CD14-positive monocyte (primary cell): ENCODE data around the gene ADGRG6. TPM values are rescaled to one million over a fixed set of nuclear protein-coding genes. Genes with fewer than 3 reads are reported as not detected.

ENCODE experiments used
- DNase-seq, 3 donors: peaks; one replicate each; pipeline ENCODE4 v3.0.0-alpha.2; 2011 to 2022
- H2AFZ ChIP-seq: 2 replicates; pipeline ENCODE4 v1.6.0; 2012; ENCODE audit warnings: mild to moderate bottlenecking, low read depth, low read length, inconsistent platforms; ENCODE audit not compliant: insufficient read depth, poor library complexity, severe bottlenecking
- H3K27ac ChIP-seq, 2 donors: 1 replicate in 1 of 2; 2 replicates in 1 of 2; pipeline ENCODE4 v1.5.1; 2012 to 2013; ENCODE audit warnings: low read length in 2 of 2, control low read depth in 1 of 2, inconsistent platforms in 1 of 2, low read depth in 1 of 2, mild to moderate bottlenecking in 1 of 2
- H3K27me3 ChIP-seq, 2 donors: one replicate each; pipeline versions ENCODE4 v1.6.0 to v1.6.1; 2011 to 2013; ENCODE audit warnings: low read length in 2 of 2; ENCODE audit not compliant: control insufficient read depth in 2 of 2, insufficient read depth in 2 of 2
- H3K36me3 ChIP-seq, 2 donors: replicated peaks in 1 of 2; 1 replicate in 1 of 2; 2 replicates in 1 of 2; pipeline versions ENCODE4 v1.5.1 to v1.6.1; 2012 to 2013; ENCODE audit warnings: low read length in 2 of 2, control low read depth in 1 of 2, inconsistent platforms in 1 of 2, mild to moderate bottlenecking in 1 of 2; ENCODE audit not compliant: insufficient read depth in 2 of 2, control insufficient read depth in 1 of 2
- H3K4me1 ChIP-seq, 2 donors: 1 replicate in 1 of 2; 2 replicates in 1 of 2; pipeline versions ENCODE4 v1.5.1 to v1.6.1; 2012 to 2013; ENCODE audit warnings: low read length in 2 of 2, control low read depth in 1 of 2, inconsistent platforms in 1 of 2, mild to moderate bottlenecking in 1 of 2, moderate library complexity in 1 of 2; ENCODE audit not compliant: insufficient read depth in 2 of 2, control insufficient read depth in 1 of 2
- H3K4me2 ChIP-seq: replicated peaks from 2 replicates; pipeline ENCODE3; 2012; ENCODE audit warnings: low read length, moderate library complexity, mild to moderate bottlenecking; ENCODE audit not compliant: poor library complexity, severe bottlenecking; ENCODE audit errors: extremely low read depth
- H3K4me3 ChIP-seq, 3 experiments: fragments of 200-600 bp in 1 of 3; sonication (generic) in 1 of 3; replicated peaks in 1 of 3; 1 replicate in 2 of 3; 2 replicates in 1 of 3; pipeline ENCODE4 v1.5.1; 2011 to 2013; ENCODE audit warnings: low read length in 3 of 3, mild to moderate bottlenecking in 3 of 3, control low read depth in 2 of 3, low read depth in 2 of 3, inconsistent platforms in 1 of 3, moderate library complexity in 1 of 3
- H3K79me2 ChIP-seq: 2 replicates; pipeline ENCODE4 v1.6.0; 2012; ENCODE audit warnings: mild to moderate bottlenecking, control low read depth, inconsistent platforms, low read length, moderate library complexity; ENCODE audit not compliant: insufficient read depth
- H3K9ac ChIP-seq: 2 replicates; pipeline ENCODE4 v1.6.0; 2017; ENCODE audit warnings: low read length, mild to moderate bottlenecking; ENCODE audit not compliant: insufficient read depth, poor library complexity, severe bottlenecking
- H3K9me3 ChIP-seq, 2 donors: replicated peaks in 1 of 2; 1 replicate in 1 of 2; 2 replicates in 1 of 2; pipeline versions ENCODE4 v1.5.1 to v1.6.1; 2012 to 2013; ENCODE audit warnings: low read length in 2 of 2, control low read depth in 1 of 2; ENCODE audit not compliant: control insufficient read depth in 1 of 2, insufficient read depth in 1 of 2
- H4K20me1 ChIP-seq: 2 replicates; pipeline ENCODE4 v1.6.0; 2012; ENCODE audit warnings: mild to moderate bottlenecking, low read length, control low read depth, moderate library complexity; ENCODE audit not compliant: insufficient read depth
- H3K27ac Mint-ChIP-seq, 7 donors: one replicate each; pipeline ENCODE4 v1.8.0; 2020; ENCODE audit warnings: mild to moderate bottlenecking in 7 of 7, mixed read lengths in 7 of 7, moderate library complexity in 6 of 7, inconsistent platforms in 2 of 7
- H3K27me3 Mint-ChIP-seq, 3 donors: one replicate each; pipeline ENCODE4 v1.8.0; 2021 to 2022; ENCODE audit warnings: low read depth in 3 of 3, mild to moderate bottlenecking in 3 of 3, mixed read lengths in 3 of 3, moderate library complexity in 3 of 3, inconsistent platforms in 1 of 3
- H3K36me3 Mint-ChIP-seq, 2 donors: one replicate each; pipeline ENCODE4 v1.8.0; 2020; ENCODE audit warnings: mixed read lengths in 2 of 2, inconsistent platforms in 1 of 2, mild to moderate bottlenecking in 1 of 2
- H3K4me1 Mint-ChIP-seq: one replicate; pipeline ENCODE4 v1.8.0; 2020; ENCODE audit warnings: mild to moderate bottlenecking, mixed read lengths
- H3K4me3 Mint-ChIP-seq, 2 donors: one replicate each; pipeline ENCODE4 v1.8.0; 2020; ENCODE audit warnings: mild to moderate bottlenecking in 2 of 2, mixed read lengths in 2 of 2, moderate library complexity in 1 of 2
- H3K9me3 Mint-ChIP-seq, 7 donors: one replicate each; pipeline ENCODE4 v1.8.0; 2020 to 2022; ENCODE audit warnings: mixed read lengths in 7 of 7, mild to moderate bottlenecking in 6 of 7, moderate library complexity in 6 of 7, inconsistent platforms in 2 of 7
- CTCF ChIP-seq: fragments of 200-600 bp; IDR thresholded peaks from one replicate; pipeline ENCODE4 v1.8.0; 2022; ENCODE audit warnings: antibody characterized with exemption, mild to moderate bottlenecking
- WGBS: methylation state at CpG from one replicate; pipeline ENCODE4 v1.1.5; 2013; ENCODE audit warnings: missing lambda C conversion rate; ENCODE audit not compliant: insufficient coverage; 5-methylcytosine and 5-hydroxymethylcytosine counted together
- intact Hi-C, 2 donors: fragments of 100-400 bp; cut with micrococcal nuclease; formaldehyde crosslinking; loops; one replicate each; pipeline versions ENCODE4 v1.15.0 to v1.15.1; 2023
- polyA plus RNA-seq, 3 donors: library from polyadenylated mRNA; depleted of rRNA in 1 of 3; unstranded in 2 of 3; stranded (reverse) in 1 of 3; fragments of 300-500 nt in 2 of 3; fragments of >200 nt in 1 of 3; fragmentation: Illumina TruSeq in 2 of 3; gene quantifications; 1 replicate in 2 of 3; 2 replicates in 1 of 3; pipeline ENCODE4 v1.2.3, GENCODE V29; 2012 to 2021

ADGRG6 gene
- polyA plus RNA-seq, 3 donors: 0.18 to 0.31 TPM; not detected in 1

GRCh38 chr6:142372348-142372747 is 70.5 kb downstream of the ADGRG6 start:
- H3K4me1 ChIP-seq: peaks cover 0 to 3% of the 10 kb centered on the region in 2 donors
- no peak for DNase-seq
- Mint-ChIP-seq H3K4me1 (no peaks in the 10 kb centered on the region), H3K36me3 (no peaks in the 10 kb centered on the region), H3K4me3 (no peak overlapping the region), H3K27me3 (no peaks in the 10 kb centered on the region), H3K27ac (no peak overlapping the region), H3K9me3 (no peaks in the 10 kb centered on the region)
- H3K27ac ChIP-seq: no peak overlapping the region
- H3K4me2 ChIP-seq: no peak overlapping the region
- WGBS: no CpG with 5 or more reads among the region's 2 CpGs
- TF ChIP-seq CTCF: no peak
- H3K9ac ChIP-seq: no peak overlapping the region
- H3K27me3 ChIP-seq: no peaks in the 10 kb centered on the region
- H3K4me3 ChIP-seq: no peak overlapping the region
- H2AFZ ChIP-seq: no peak overlapping the region
- H4K20me1 ChIP-seq: no peaks in the 10 kb centered on the region
- intact Hi-C loops: no loop called here
- no peaks in the 10 kb centered on the region for H3K36me3 ChIP-seq
- no peaks in the 10 kb centered on the region for H3K9me3 ChIP-seq
- H3K79me2 ChIP-seq: no peaks in the 10 kb centered on the region

GRCh38 chr6:142373268-142374090 is 71.7 kb downstream of the ADGRG6 start:
- Histone ChIP-seq H4K20me1 (no peaks in the 10 kb centered on the region), H3K27ac (no peak overlapping the region), H2AFZ (no peak overlapping the region), H3K27me3 (no peaks in the 10 kb centered on the region), H3K4me2 (no peak overlapping the region), H3K9me3 (no peaks in the 10 kb centered on the region), H3K4me3 (no peak overlapping the region), H3K9ac (no peak overlapping the region), H3K79me2 (no peaks in the 10 kb centered on the region), H3K4me1 (peaks cover 6 to 14% of the 10 kb centered on the region in 2 donors), H3K36me3 (no peaks in the 10 kb centered on the region)
- no peak for DNase-seq
- Mint-ChIP-seq H3K36me3 (no peaks in the 10 kb centered on the region), H3K9me3 (no peaks in the 10 kb centered on the region), H3K4me1 (peaks cover 8% of the 10 kb centered on the region), H3K4me3 (no peak overlapping the region), H3K27me3 (no peaks in the 10 kb centered on the region), H3K27ac (no peak overlapping the region)
- intact Hi-C loops: no loop called here
- no CpG with 5 or more reads among the region's 2 CpGs for WGBS
- TF ChIP-seq CTCF: no peak
